NCI-H345 treated with DMSO at 0.1 percent for 48 hours (cell line): ENCODE measurements around the gene AK3.
"Not testable (repeated sequence)": the region's sequence is repeated elsewhere in the genome, so short reads cannot be mapped to it uniquely, and the experiment has no call there.

Source experiments
- DNase-seq: peaks from one replicate; lab custom pipeline; 2025; ENCODE audit not compliant: unreplicated experiment; lab: John Stamatoyannopoulos, UW

The AK3 gene

DNA sequence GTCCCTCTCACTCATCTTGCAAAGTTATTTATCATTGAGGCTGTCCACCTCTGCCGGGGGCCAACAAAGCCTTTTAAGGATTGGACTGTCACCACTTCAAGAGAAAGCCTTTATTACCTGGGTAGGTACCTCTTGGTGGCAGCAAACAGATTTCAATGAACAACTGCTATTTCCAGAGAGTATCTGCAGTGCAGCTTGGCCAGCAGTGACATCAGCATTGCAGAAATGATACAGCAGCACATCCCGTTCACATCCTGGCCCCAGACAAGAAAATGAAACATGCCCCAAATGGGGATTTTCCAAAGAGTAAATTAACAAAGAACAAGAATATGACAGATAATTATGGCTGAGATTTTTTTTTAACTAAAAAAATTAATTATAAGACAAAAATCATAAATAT lies 72.4 kb downstream of the AK3 start:
- DNase-seq: no peak

DNA sequence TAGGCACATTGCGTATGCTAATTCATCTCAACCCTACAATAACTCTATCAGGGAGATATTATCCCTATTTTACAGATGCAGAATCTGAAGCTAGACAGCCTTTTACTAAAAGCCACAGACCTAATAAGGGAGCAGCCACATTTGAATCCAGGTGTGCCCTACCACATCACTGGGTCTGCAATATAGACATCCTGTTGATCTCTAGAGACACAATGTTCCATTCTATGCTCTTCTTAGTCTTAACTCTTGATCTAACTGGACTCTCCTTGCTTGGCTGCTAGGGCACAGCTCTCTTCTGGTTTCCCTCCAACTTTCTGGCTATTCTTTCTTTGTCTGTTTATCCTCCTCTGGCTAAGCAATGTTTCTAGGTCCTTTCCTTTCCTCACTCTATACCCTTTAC lies 73.3 kb downstream of the AK3 start:
- no peak for DNase-seq

GRCh38 chr9:4666042-4666699 lies 74.8 kb downstream of the AK3 start, which contains the start of gene SPATA6L:
SPATA6L (minus strand) TSS chr9:4666480; CDS start chr9:4666250, 230 bp downstream.
- DNase-seq: peak; percentile 36

DNA sequence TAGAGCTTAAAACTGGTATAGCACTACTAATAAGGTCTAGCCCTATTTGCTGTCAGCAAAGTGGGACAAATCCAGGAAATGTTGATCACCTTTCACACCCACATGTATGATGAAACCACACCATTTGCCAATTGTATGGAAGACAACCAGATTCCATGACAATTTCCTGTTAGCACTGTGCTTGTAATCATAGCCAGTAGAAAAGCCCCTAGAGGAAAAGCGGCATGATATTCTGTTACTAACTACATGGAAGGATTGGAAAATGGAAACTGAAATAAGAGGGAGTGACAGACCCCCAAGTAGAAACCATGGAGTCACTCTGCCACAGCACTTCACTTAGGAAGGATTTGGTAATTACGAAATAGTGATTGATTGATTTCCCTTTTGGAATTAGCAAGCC lies 75.6 kb downstream of the AK3 start:
- DNase-seq: peak; percentile 19

- DNase-seq: no peak
Measured at GRCh38 chr9:4663956-4664355, 77.0 kb downstream of the AK3 start.

DNA sequence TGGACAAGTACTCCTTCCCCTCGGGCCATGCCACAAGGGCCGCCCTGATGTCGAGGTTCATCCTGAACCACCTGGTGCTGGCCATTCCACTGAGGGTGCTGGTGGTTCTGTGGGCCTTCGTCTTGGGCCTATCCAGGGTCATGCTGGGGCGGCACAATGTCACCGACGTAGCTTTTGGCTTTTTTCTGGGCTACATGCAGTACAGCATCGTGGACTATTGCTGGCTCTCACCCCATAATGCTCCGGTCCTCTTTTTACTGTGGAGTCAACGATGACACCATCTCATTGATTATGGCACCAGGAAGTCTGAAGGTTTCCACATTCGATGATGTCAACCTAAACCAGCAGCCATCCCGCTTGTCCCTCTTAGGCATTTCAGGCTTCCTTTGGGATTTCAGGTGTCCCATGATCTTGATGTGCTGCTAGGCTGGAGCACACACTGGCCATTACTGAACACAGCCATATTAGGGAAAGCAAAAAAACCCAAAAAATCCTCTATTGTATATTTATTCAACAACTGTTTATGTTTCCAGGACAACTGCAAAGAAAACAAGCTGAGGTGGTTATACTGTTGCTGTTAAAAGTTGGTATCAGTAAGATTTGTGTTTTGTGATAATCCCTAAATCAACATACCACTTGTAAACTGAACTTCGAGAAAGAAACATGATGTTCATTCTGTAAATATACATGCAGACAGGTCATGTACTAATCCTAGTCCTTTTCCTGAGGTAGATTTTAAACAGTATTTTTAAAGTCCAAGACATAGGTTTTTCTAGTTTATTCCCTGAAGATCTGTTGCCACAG lies 77.8 kb downstream of the AK3 start:
- DNase-seq: no peak

GRCh38 chr9:4662108-4662988 lies 78.7 kb downstream of the AK3 start, which contains the start of gene PLPP6:
PLPP6 (plus strand) TSS chr9:4662294; CDS start chr9:4662376, 82 bp downstream.
- peak; percentile 90 for DNase-seq

GRCh38 chr9:4661611-4662010 lies 79.4 kb downstream of the AK3 start:
- DNase-seq: no peak

- no peak for DNase-seq
Measured at GRCh38 chr9:4661165-4661564, 79.8 kb downstream of the AK3 start.

- not testable (repeated sequence) for DNase-seq
Measured at GRCh38 chr9:4660665-4661064, 80.3 kb downstream of the AK3 start.
